Osteocyte (in vitro differentiated cells): ENCODE data around the gene PLSCR4. TPM values are rescaled to one million over a fixed set of nuclear protein-coding genes. Genes with fewer than 3 reads are reported as not detected.

Source experiments
- DNase-seq: peaks from one replicate; pipeline ENCODE4 v3.0.0; 2021; ENCODE audit warnings: mixed read lengths; ENCODE audit not compliant: unreplicated experiment; ENCODE audit errors: extremely low spot score
- H3K27ac Mint-ChIP-seq: one replicate; pipeline ENCODE4 v1.8.0; 2021; ENCODE audit warnings: mild to moderate bottlenecking, mixed read lengths; ENCODE audit not compliant: unreplicated experiment
- H3K27me3 Mint-ChIP-seq: one replicate; pipeline ENCODE4 v1.8.0; 2021; ENCODE audit warnings: mixed read lengths; ENCODE audit not compliant: unreplicated experiment
- H3K36me3 Mint-ChIP-seq: one replicate; pipeline ENCODE4 v1.8.0; 2021; ENCODE audit warnings: mixed read lengths; ENCODE audit not compliant: unreplicated experiment
- H3K4me1 Mint-ChIP-seq: one replicate; pipeline ENCODE4 v1.8.0; 2021; ENCODE audit warnings: mixed read lengths; ENCODE audit not compliant: unreplicated experiment
- H3K4me3 Mint-ChIP-seq: one replicate; pipeline ENCODE4 v1.8.0; 2021; ENCODE audit warnings: mild to moderate bottlenecking, moderate library complexity, mixed read lengths; ENCODE audit not compliant: unreplicated experiment
- H3K9me3 Mint-ChIP-seq: one replicate; pipeline ENCODE4 v1.8.0; 2021; ENCODE audit warnings: mixed read lengths; ENCODE audit not compliant: unreplicated experiment
- total RNA-seq: library from RNA; stranded (reverse); gene quantifications from 2 replicates; pipeline ENCODE4 v1.2.1, GENCODE V29; 2021
- TF ChIP-seq, protein P1 (sequence below): fragments of 200-600 bp; sonication (generic); IDR thresholded peaks from 2 replicates; pipeline ENCODE4 v1.5.0; 2021; ENCODE audit warnings: antibody characterized with exemption, mild to moderate bottlenecking, moderate library complexity

PLSCR4 gene
- total RNA-seq, 1 donor from 2014 or later: 44.3 TPM

- Mint-ChIP-seq H3K4me3 (peak overlapping the region; percentile 85), H3K4me1 (peaks cover 73% of the 10 kb centered on the region), H3K9me3 (no peaks in the 10 kb centered on the region), H3K27me3 (no peaks in the 10 kb centered on the region), H3K36me3 (no peaks in the 10 kb centered on the region), H3K27ac (peak overlapping the region; percentile 94)
- TF ChIP-seq, protein P1, sequence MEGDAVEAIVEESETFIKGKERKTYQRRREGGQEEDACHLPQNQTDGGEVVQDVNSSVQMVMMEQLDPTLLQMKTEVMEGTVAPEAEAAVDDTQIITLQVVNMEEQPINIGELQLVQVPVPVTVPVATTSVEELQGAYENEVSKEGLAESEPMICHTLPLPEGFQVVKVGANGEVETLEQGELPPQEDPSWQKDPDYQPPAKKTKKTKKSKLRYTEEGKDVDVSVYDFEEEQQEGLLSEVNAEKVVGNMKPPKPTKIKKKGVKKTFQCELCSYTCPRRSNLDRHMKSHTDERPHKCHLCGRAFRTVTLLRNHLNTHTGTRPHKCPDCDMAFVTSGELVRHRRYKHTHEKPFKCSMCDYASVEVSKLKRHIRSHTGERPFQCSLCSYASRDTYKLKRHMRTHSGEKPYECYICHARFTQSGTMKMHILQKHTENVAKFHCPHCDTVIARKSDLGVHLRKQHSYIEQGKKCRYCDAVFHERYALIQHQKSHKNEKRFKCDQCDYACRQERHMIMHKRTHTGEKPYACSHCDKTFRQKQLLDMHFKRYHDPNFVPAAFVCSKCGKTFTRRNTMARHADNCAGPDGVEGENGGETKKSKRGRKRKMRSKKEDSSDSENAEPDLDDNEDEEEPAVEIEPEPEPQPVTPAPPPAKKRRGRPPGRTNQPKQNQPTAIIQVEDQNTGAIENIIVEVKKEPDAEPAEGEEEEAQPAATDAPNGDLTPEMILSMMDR: no peak
- no peak for DNase-seq
Observed at GRCh38 chr3:146159616-146160320, 91.1 kb downstream of the PLSCR4 start.

- Mint-ChIP-seq H3K27ac (peak overlapping the region; percentile 94), H3K4me1 (peaks cover 73% of the 10 kb centered on the region), H3K4me3 (peak overlapping the region; percentile 85), H3K9me3 (no peaks in the 10 kb centered on the region), H3K27me3 (no peaks in the 10 kb centered on the region), H3K36me3 (no peaks in the 10 kb centered on the region)
- no peak for DNase-seq
- TF ChIP-seq, protein P1: no peak
Observed at GRCh38 chr3:146159037-146159436, 91.9 kb downstream of the PLSCR4 start.

GRCh38 chr3:146157325-146158060 lies 93.4 kb downstream of the PLSCR4 start:
- Mint-ChIP-seq H3K27me3 (no peaks in the 10 kb centered on the region), H3K4me1 (peaks cover 74% of the 10 kb centered on the region), H3K9me3 (no peaks in the 10 kb centered on the region), H3K4me3 (peak overlapping the region; percentile 85), H3K27ac (peak overlapping the region; percentile 94), H3K36me3 (no peaks in the 10 kb centered on the region)
- TF ChIP-seq, protein P1: no peak
- no peak for DNase-seq

DNA sequence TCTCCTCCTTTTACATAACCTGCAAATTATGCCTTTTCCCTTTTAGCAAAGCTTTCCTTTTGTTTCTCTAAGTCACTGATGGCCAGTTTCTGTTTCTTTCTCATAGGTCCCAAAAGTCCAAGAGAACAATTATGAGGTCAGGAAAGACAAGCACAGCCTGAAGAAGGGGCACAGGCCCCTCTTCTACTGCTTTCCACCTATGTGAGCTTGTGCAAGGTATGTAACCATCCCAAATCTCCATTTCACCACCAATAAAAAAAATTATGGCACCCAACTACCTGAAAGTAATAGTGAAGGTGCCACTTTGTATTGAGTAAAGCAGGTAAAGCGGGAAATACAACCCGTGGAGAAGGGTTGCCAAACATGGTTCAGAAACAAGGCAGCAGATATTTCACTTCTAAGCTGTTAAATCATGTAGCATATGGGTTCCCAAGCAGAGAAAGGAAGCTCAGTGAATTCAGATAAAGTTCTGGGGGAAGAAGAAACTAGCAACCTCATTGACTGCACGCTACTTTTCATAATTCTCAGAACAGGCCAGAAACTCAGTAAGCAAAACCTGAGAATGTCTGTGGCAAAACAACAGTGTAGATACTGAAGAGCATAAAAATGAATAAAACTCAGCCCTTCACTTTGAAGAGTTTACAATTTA lies 94.1 kb downstream of the PLSCR4 start:
- peaks cover 72% of the 10 kb centered on the region for H3K4me1 Mint-ChIP-seq

More for the DNA sequence above, 94.1 kb downstream of the PLSCR4 start:
- Mint-ChIP-seq H3K9me3 (no peaks in the 10 kb centered on the region), H3K4me3 (peak overlapping the region; percentile 85), H3K27me3 (no peaks in the 10 kb centered on the region), H3K27ac (peak overlapping the region; percentile 94), H3K36me3 (no peaks in the 10 kb centered on the region)
- TF ChIP-seq, protein P1: no peak
- no peak for DNase-seq
